Panc1 (cell line): ENCODE results near the gene IL20RB. TPM values are rescaled to one million over a fixed set of nuclear protein-coding genes. Genes with fewer than 3 reads are reported as not detected.

Experiments
- ATAC-seq: fragments of 200-7000 bp; cut with Tn5 transposase; 2 replicates; pipeline ENCODE4 v1.9.1; 2020; ENCODE audit warnings: mild to moderate bottlenecking, moderate library complexity
- BruUV-seq: library from RNA; stranded (reverse); fragments of 400-500 nt; replicated peaks from 2 replicates; lab custom pipeline; 2021; lab: Mats Ljungman, UMichigan
- CTCF ChIA-PET: fragments of 300-600 bp; sonication (Branson Sonifier 250); formaldehyde crosslinking; loops from one replicate; lab custom pipeline; 2022; ENCODE audit warnings: antibody characterized with exemption; lab: Charles Lee
- POLR2A ChIA-PET: fragments of 300-600 bp; sonication (Branson Sonifier 250); formaldehyde crosslinking; loops from one replicate; lab custom pipeline; 2022; ENCODE audit warnings: antibody characterized with exemption; lab: Charles Lee
- DNase-seq: peaks from one replicate; pipeline ENCODE4 v3.0.0-alpha.2; 2010; ENCODE audit warnings: low read depth, low spot score
- H3K27ac ChIP-seq: 2 replicates; pipeline ENCODE4 v1.5.1; 2011; ENCODE audit warnings: mild to moderate bottlenecking, low read length, inconsistent platforms
- H3K27me3 ChIP-seq: fragments of 200-500 bp; sonication (Bioruptor generic); 2 replicates; pipeline ENCODE4 v1.6.0; 2014; ENCODE audit warnings: low read length, inconsistent platforms; ENCODE audit not compliant: control insufficient read depth, insufficient read depth
- H3K36me3 ChIP-seq: fragments of 200-500 bp; sonication (Bioruptor generic); 2 replicates; pipeline ENCODE4 v1.5.1; 2014; ENCODE audit warnings: inconsistent platforms, mild to moderate bottlenecking, low read length, moderate library complexity; ENCODE audit not compliant: control insufficient read depth, insufficient read depth
- H3K4me1 ChIP-seq: 2 replicates; pipeline ENCODE4 v1.5.1; 2011; ENCODE audit warnings: inconsistent platforms, mild to moderate bottlenecking, low read length, moderate library complexity; ENCODE audit not compliant: control insufficient read depth, insufficient read depth
- H3K4me3 ChIP-seq, 2 experiments: 2 replicates each; pipeline ENCODE4 v1.5.1; 2011 to 2012; ENCODE audit warnings: low read depth in 2 of 2, low read length in 2 of 2, mild to moderate bottlenecking in 2 of 2, inconsistent platforms in 1 of 2, moderate library complexity in 1 of 2
- H3K9me3 ChIP-seq: fragments of 200-500 bp; sonication (Bioruptor generic); 2 replicates; pipeline ENCODE4 v1.5.1; 2014; ENCODE audit warnings: low read depth, mild to moderate bottlenecking, inconsistent platforms, low read length, moderate library complexity; ENCODE audit not compliant: control insufficient read depth, insufficient read depth
- POLR2AphosphoS5 ChIP-seq: IDR thresholded peaks from 2 replicates; pipeline ENCODE4 v1.6.1; 2012; ENCODE audit warnings: mild to moderate bottlenecking, low read depth, low read length, moderate library complexity
- REST ChIP-seq, 2 experiments: IDR thresholded peaks; 2 replicates each; pipeline ENCODE4 v1.6.1; 2011 to 2012; ENCODE audit warnings: low read depth in 2 of 2, control low read depth in 1 of 2, low read length in 1 of 2, mild to moderate bottlenecking in 1 of 2, moderate library complexity in 1 of 2; ENCODE audit not compliant: insufficient read depth in 1 of 2
- SIN3A ChIP-seq: IDR thresholded peaks from 2 replicates; pipeline ENCODE4 v1.6.1; 2012; ENCODE audit warnings: low read depth, mild to moderate bottlenecking, low read length, moderate library complexity, borderline replicate concordance; ENCODE audit not compliant: insufficient read depth
- TCF7L2 ChIP-seq: IDR thresholded peaks from 2 replicates; pipeline ENCODE4 v1.6.1; 2011; ENCODE audit warnings: mild to moderate bottlenecking, low read depth, low read length, inconsistent platforms
- in situ Hi-C: cut with HindIII; loops from 2 replicates; pipeline ENCODE4 v1.10.0; 2016; ENCODE audit warnings: low sequenced_read_pairs, low pct_unique_long_range_greater_than_20kb
- intact Hi-C: fragments of 100-400 bp; cut with micrococcal nuclease; formaldehyde crosslinking; loops from one replicate; pipeline ENCODE4 v1.10.0; 2022; ENCODE audit not compliant: unreplicated experiment
- total RNA-seq: library from RNA; stranded (reverse); gene quantifications from one replicate; pipeline ENCODE4 v1.2.1, GENCODE V29; 2021; ENCODE audit not compliant: unreplicated experiment
- TF ChIP-seq, protein P1 (sequence below): fragments of 450-650 bp; IDR thresholded peaks from 2 replicates; pipeline ENCODE4 v1.5.1; 2017; ENCODE audit warnings: mild to moderate bottlenecking

Gene IL20RB
- total RNA-seq, 1 experiment from 2014 or later: 1.7 TPM

- CTCF ChIA-PET: no interaction called here
- ATAC-seq: no peak
- Histone ChIP-seq H3K4me3 (no peak overlapping the region), H3K27ac (no peak overlapping the region), H3K4me1 (peaks cover 11% of the 10 kb centered on the region), H3K36me3 (peaks cover 9% of the 10 kb centered on the region; the same call in 1 of the 2 replicates), H3K9me3 (no peaks in the 10 kb centered on the region), H3K27me3 (no peaks in the 10 kb centered on the region)
- DNase-seq: no peak
- POLR2A ChIA-PET: interaction anchor here (0.6 kb wide), 1 partner anchor 82 kb away, joined by 7 read pairs; no protein-coding TSS in a partner anchor
- intact Hi-C loops (no loop called here), in situ Hi-C loops (no loop called here)
- TF ChIP-seq REST (IDR thresholded peaks at IDR 0.05; ENCODE audit: insufficient read depth in 1 of 2, low read depth in 2 of 2, low read length in 1 of 2) (no peak), TCF7L2 (no peak), POLR2AphosphoS5 (no peak), SIN3A (no peak)
- TF ChIP-seq, protein P1, sequence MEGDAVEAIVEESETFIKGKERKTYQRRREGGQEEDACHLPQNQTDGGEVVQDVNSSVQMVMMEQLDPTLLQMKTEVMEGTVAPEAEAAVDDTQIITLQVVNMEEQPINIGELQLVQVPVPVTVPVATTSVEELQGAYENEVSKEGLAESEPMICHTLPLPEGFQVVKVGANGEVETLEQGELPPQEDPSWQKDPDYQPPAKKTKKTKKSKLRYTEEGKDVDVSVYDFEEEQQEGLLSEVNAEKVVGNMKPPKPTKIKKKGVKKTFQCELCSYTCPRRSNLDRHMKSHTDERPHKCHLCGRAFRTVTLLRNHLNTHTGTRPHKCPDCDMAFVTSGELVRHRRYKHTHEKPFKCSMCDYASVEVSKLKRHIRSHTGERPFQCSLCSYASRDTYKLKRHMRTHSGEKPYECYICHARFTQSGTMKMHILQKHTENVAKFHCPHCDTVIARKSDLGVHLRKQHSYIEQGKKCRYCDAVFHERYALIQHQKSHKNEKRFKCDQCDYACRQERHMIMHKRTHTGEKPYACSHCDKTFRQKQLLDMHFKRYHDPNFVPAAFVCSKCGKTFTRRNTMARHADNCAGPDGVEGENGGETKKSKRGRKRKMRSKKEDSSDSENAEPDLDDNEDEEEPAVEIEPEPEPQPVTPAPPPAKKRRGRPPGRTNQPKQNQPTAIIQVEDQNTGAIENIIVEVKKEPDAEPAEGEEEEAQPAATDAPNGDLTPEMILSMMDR: no peak
- BruUV-seq: no TSS peak
Observed at GRCh38 chr3:136943436-136943835, 14.3 kb upstream of the IL20RB start.

- ATAC-seq (no peak), DNase-seq (no peak)
- no peak for TF ChIP-seq REST (IDR thresholded peaks at IDR 0.05; ENCODE audit: insufficient read depth in 1 of 2, low read depth in 2 of 2, low read length in 1 of 2)
- no peak for TF ChIP-seq SIN3A
- no peak for TF ChIP-seq TCF7L2
- TF ChIP-seq POLR2AphosphoS5: no peak
- TF ChIP-seq, protein P1: no peak
- H3K36me3 ChIP-seq: peaks cover 14% of the 10 kb centered on the region; the same call in 1 of the 2 replicates
- no TSS peak for BruUV-seq
- peaks cover 11% of the 10 kb centered on the region for H3K4me1 ChIP-seq
- H3K9me3 ChIP-seq: no peaks in the 10 kb centered on the region
- intact Hi-C loops: no loop called here
- ChIA-PET POLR2A (no interaction called here), CTCF (no interaction called here)
- H3K27ac ChIP-seq: no peak overlapping the region
- in situ Hi-C loops: no loop called here
- H3K4me3 ChIP-seq: no peak overlapping the region
- no peaks in the 10 kb centered on the region for H3K27me3 ChIP-seq
Observed at GRCh38 chr3:136946978-136947377, 10.8 kb upstream of the IL20RB start.
